SK-N-MC (cell line): Measurements from ENCODE around the gene POLR3A.

Experiments used
- DNase-seq: peaks from one replicate; pipeline ENCODE4 v3.0.0-alpha.2; 2011; ENCODE audit warnings: low read depth, low spot score
- H3K27ac ChIP-seq: fragments of 200-600 bp; sonication (generic); 2 replicates; pipeline ENCODE4 v1.5.1; 2016; ENCODE audit warnings: mixed run types
- H3K36me3 ChIP-seq: fragments of 200-600 bp; sonication (generic); 2 replicates; pipeline ENCODE4 v1.6.1; 2017; ENCODE audit warnings: antibody characterized with exemption, low read length, mixed read lengths; ENCODE audit not compliant: insufficient read depth
- H3K4me3 ChIP-seq: fragments of 200-600 bp; sonication (generic); 2 replicates; pipeline ENCODE4 v1.5.1; 2016
- H3K9ac ChIP-seq: fragments of 200-600 bp; sonication (generic); 2 replicates; pipeline ENCODE4 v1.8.0; 2017; ENCODE audit warnings: mixed run types, mixed read lengths; ENCODE audit not compliant: insufficient read length
- H3K9me3 ChIP-seq: fragments of 200-600 bp; sonication (generic); 2 replicates; pipeline ENCODE4 v1.6.1; 2017; ENCODE audit warnings: low read depth, mild to moderate bottlenecking, antibody characterized with exemption, low read length, moderate library complexity, mixed read lengths
- EZH2 ChIP-seq: fragments of 200-600 bp; sonication (generic); IDR thresholded peaks from one replicate; pipeline ENCODE4 v1.6.1; 2017; ENCODE audit warnings: antibody characterized with exemption
- FOXP2 ChIP-seq: optimal IDR thresholded peaks from 2 replicates; pipeline ENCODE3; 2011; ENCODE audit warnings: mild to moderate bottlenecking, moderate library complexity; ENCODE audit not compliant: insufficient read depth; ENCODE audit errors: extremely low read length, control extremely low read depth
- POLR2AphosphoS5 ChIP-seq: IDR thresholded peaks from 2 replicates; pipeline ENCODE4 v1.6.1; 2012; ENCODE audit warnings: mild to moderate bottlenecking, low read depth, low read length, borderline replicate concordance

The POLR3A gene

GRCh38 chr10:77963901-77964300 is 65.4 kb downstream of the POLR3A start:
- no peak for DNase-seq
- no peak overlapping the region for H3K4me3 ChIP-seq
- no peak overlapping the region for H3K9ac ChIP-seq
- no peak for TF ChIP-seq FOXP2
- no peak for TF ChIP-seq EZH2
- TF ChIP-seq POLR2AphosphoS5, result no peak
- no peak overlapping the region for H3K27ac ChIP-seq
- H3K9me3 ChIP-seq, result no peaks in the 10 kb centered on the region
- no peaks in the 10 kb centered on the region for H3K36me3 ChIP-seq

- DNase-seq, result no peak
- no peak overlapping the region for H3K4me3 ChIP-seq
- TF ChIP-seq EZH2, result no peak
- no peak for TF ChIP-seq POLR2AphosphoS5
- TF ChIP-seq FOXP2, result no peak
- no peak overlapping the region for H3K27ac ChIP-seq
- H3K9ac ChIP-seq, result no peak overlapping the region
- H3K9me3 ChIP-seq, result no peaks in the 10 kb centered on the region
- no peaks in the 10 kb centered on the region for H3K36me3 ChIP-seq
Observed at GRCh38 chr10:77962350-77963146, 66.8 kb downstream of the POLR3A start.

GRCh38 chr10:77961668-77962067 is 67.6 kb downstream of the POLR3A start:
- Histone ChIP-seq H3K36me3 (no peaks in the 10 kb centered on the region), H3K27ac (no peak overlapping the region), H3K9ac (no peak overlapping the region), H3K4me3 (no peak overlapping the region), H3K9me3 (no peaks in the 10 kb centered on the region)
- TF ChIP-seq POLR2AphosphoS5, result no peak
- no peak for TF ChIP-seq EZH2
- no peak for TF ChIP-seq FOXP2
- DNase-seq, result no peak

GRCh38 chr10:77960829-77961329 is 68.4 kb downstream of the POLR3A start:
- Histone ChIP-seq H3K27ac (no peak overlapping the region), H3K9me3 (no peaks in the 10 kb centered on the region), H3K36me3 (no peaks in the 10 kb centered on the region), H3K9ac (no peak overlapping the region), H3K4me3 (no peak overlapping the region)
- DNase-seq, result no peak
- no peak for TF ChIP-seq POLR2AphosphoS5
- TF ChIP-seq EZH2, result no peak
- TF ChIP-seq FOXP2, result no peak

- TF ChIP-seq EZH2 (no peak), POLR2AphosphoS5 (no peak), FOXP2 (no peak)
- H3K36me3 ChIP-seq, result no peaks in the 10 kb centered on the region
- no peak overlapping the region for H3K27ac ChIP-seq
- H3K4me3 ChIP-seq, result no peak overlapping the region
- DNase-seq, result no peak
- H3K9me3 ChIP-seq, result no peaks in the 10 kb centered on the region
- no peak overlapping the region for H3K9ac ChIP-seq
Observed at GRCh38 chr10:77959887-77960455, 69.3 kb downstream of the POLR3A start.

GRCh38 chr10:77959384-77959783 is 69.9 kb downstream of the POLR3A start:
- no peak overlapping the region for H3K9ac ChIP-seq
- no peaks in the 10 kb centered on the region for H3K36me3 ChIP-seq
- TF ChIP-seq EZH2 (no peak), POLR2AphosphoS5 (no peak), FOXP2 (no peak)

GRCh38 chr10:77955136-77955535 is 74.2 kb downstream of the POLR3A start:
- no peak overlapping the region for H3K27ac ChIP-seq
- H3K36me3 ChIP-seq, result no peaks in the 10 kb centered on the region
- TF ChIP-seq POLR2AphosphoS5, result no peak
- H3K9ac ChIP-seq, result no peak overlapping the region
- no peak overlapping the region for H3K4me3 ChIP-seq
- DNase-seq, result no peak
- H3K9me3 ChIP-seq, result no peaks in the 10 kb centered on the region

More at GRCh38 chr10:77959384-77959783, 69.9 kb downstream of the POLR3A start:
- H3K27ac ChIP-seq, result no peak overlapping the region
- H3K4me3 ChIP-seq, result no peak overlapping the region
- H3K9me3 ChIP-seq, result no peaks in the 10 kb centered on the region
- no peak for DNase-seq

GRCh38 chr10:77949167-77949566 is 80.1 kb downstream of the POLR3A start:
- H3K9ac ChIP-seq, result no peak overlapping the region
- H3K9me3 ChIP-seq, result no peaks in the 10 kb centered on the region
- no peaks in the 10 kb centered on the region for H3K36me3 ChIP-seq
- no peak for DNase-seq
- H3K27ac ChIP-seq, result no peak overlapping the region
- TF ChIP-seq POLR2AphosphoS5 (no peak), EZH2 (no peak), FOXP2 (no peak)
- H3K4me3 ChIP-seq, result no peak overlapping the region
